Inflammatory macrophage treated with lipopolysaccharide for 1 hour (primary cell): Measurements from ENCODE around the gene RMI2.

Source experiments
- DNase-seq, 2 donors: peaks; one replicate each; pipeline ENCODE4 v3.0.0-alpha.2; 2020 to 2022

The RMI2 gene

GRCh38 chr16:11310634-11310977 lies 34.7 kb upstream of the RMI2 start:
- DNase-seq, result no peak

DNA sequence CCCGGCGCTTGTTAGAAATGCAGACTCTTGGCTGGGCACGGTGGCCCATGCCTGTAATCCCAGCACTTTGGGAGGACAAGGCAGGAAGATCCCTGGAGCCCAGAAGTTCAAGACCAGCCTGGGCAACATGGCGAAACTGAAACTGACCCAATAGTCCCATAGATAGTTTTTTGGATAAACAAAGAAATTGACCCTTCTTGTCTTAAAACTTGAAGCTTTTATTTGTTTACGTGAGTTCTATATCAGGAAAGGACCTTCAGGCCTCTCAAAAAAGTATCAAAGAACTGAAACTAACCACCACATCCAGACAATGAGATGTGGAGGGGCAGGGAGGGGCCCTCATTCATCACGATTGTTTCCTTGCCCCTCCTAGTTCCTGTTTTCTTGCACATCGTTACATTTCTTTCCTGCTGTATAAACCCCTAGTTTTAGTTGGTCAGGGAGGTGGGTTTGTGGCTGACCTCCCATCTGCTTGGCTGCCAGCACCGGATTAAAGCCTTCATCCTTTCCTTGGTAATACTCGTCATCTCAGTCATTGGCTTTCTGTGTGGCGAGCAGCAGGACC lies 34.2 kb upstream of the RMI2 start:
- DNase-seq, result peak; percentile 19 to 56

DNA sequence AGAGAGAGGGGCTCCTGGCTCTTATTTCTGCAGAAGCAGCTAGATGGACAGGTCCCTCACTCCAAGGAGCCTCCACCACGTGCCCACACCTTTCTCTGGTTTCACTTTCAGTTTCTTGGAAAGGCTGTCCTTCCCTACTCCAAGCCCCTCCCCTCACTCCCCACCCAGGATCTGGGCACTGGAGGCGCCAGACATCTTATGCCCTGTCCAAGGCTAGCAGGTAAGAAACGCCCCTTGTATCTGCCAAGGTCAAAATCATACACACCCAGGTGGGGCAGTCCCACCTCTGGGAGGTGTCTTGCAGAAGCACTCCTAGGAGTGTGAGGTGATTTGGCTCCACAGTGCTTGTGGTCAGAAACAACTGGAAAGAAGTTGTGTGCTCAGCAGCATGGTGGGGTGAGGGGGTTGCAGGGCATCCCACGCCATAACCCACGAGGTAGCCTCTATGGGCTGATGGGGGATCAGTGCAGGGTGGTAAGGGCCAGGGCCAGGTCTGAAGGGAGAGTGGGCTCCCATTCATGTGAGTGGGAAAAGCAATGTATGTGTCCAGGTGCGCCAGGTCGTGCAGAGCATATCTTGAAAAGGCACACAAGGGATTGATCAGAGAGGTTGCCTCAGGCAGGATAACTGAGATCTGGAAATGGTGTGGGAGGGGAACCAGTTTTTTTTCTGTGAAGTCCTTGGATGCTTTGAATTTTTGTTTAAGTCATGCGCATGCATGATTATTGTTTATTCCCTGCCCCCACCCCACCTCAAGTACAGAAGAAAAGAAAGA lies 32.4 kb upstream of the RMI2 start:
- DNase-seq, result no peak

DNA sequence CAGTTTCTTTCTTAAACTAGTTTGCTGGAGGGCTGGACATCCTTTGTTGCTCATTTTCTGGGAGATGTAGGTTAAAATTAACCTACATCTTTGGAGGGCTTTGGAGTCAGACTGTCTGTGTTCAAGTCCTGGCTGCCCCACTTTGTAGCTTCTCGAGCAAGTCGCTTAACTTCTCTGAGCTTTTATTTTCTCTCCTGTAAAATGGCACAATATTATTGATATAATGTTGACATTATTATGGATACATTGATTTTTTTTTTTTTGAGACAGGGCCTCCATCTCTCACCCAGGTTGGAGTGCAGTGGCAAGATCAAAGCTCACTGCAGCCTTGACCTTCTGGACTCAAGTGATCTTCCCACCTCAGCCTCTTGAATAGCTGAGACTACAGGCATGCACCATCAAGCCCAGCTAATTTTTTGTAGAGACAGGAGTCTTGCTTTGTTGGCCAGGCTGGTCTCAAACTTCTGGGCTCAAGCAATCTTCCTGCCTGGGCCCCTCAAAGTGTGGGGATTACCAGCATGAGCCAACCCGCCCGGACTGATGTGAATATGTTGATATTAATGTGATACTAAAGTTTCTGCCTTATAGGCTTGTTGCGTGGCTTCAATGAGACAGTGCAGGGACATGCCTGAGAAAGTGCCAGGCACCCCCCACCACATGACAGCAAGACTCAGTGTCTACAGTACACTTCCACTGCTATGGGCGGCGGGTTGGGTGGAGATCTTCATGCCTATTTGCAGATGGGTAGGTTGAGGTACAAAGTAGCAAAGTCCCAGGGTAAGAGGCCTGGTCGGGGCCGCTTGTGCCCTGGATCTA lies 31.6 kb upstream of the RMI2 start:
- no peak for DNase-seq

DNA sequence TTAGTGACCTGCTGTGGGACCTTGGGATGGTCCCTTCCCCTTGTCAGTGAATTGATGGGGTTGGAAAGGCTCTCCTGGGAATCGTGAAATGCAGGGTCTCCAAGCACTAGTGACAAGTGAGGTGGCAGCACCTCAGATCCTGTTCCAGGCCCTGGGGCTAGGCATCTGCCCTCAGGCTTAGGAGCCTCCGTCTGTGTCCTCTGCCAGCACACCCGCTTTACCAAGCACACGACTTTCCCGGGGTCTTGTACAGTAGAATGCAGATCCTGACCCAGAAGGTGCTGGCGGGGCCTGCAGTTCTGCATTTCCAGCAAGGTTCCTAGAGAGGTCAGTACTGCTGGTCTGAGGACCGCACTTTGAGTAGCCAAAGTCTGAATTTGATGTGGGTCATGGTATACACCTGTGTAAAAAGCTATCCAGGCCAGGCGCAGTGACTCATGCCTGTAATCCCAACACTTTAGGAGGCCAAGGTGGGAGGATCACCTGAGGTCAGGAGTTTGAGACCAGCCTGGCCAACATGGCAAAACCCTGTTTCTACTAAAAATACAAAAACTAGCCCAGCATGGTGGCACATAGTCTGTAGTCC lies 30.9 kb upstream of the RMI2 start:
- no peak for DNase-seq

- no peak for DNase-seq
These were observed 29.7 kb upstream of the RMI2 start for GRCh38 chr16:11315510-11315909.

DNA sequence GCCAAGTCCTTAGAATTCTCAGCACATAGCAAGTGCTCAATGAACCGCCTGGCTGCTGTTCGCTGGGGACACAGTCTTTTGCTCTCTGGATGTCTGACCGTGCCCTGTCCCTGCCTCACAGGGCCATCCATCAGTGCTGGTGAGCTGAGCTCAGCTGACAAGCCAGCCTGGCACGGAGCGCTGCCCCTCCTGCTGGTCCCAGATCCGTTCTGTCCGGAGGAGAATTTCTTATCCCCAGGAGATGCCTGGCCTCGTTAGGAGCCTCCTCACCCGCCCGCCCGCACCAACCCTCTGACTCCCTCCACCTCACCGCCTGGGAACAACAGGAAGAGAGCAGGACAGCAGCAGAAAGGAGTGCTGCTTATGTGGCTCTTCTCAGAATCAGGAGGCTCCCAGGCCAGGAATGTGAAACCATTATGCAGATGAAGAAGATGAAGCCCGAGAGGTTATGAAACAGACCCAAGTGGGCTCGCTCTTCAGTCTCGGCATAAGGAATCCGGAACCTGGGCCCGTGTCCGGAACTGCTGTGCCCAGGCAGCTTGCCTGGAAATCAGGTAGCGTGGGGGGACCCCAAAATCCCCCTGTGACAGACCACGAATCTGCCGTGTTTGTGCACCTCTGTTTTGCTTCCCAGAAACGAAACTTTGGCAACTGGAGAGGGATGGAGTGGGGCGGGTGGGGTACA lies 28.8 kb upstream of the RMI2 start:
- no peak for DNase-seq

GRCh38 chr16:11318817-11319216 lies 26.4 kb upstream of the RMI2 start:
- DNase-seq, result no peak

GRCh38 chr16:11319529-11320146 lies 25.6 kb upstream of the RMI2 start:
- no peak for DNase-seq

- DNase-seq, result no peak
These were observed 25.1 kb upstream of the RMI2 start for GRCh38 chr16:11320170-11320569.

GRCh38 chr16:11321662-11322061 lies 23.6 kb upstream of the RMI2 start:
- no peak for DNase-seq

DNA sequence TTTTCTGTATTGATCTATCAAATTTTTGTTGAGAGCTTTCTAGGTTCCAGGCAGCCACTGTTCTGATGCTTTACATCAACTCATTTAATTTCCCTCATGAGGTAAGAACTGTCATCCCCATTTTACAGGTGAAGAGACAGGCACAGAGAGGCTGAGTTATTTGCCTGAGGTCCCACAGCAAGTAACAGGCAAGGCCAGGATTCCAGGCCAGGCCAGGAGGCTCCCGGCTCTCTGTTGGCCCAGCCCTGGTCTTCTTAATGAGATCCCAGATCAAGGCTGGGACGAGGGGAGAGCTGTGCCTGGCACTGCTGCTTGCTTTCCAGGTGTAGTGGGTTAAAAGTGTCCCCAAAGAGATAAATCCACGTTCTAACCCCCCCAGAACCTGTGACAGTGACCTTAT lies 22.4 kb upstream of the RMI2 start:
- no peak for DNase-seq

DNA sequence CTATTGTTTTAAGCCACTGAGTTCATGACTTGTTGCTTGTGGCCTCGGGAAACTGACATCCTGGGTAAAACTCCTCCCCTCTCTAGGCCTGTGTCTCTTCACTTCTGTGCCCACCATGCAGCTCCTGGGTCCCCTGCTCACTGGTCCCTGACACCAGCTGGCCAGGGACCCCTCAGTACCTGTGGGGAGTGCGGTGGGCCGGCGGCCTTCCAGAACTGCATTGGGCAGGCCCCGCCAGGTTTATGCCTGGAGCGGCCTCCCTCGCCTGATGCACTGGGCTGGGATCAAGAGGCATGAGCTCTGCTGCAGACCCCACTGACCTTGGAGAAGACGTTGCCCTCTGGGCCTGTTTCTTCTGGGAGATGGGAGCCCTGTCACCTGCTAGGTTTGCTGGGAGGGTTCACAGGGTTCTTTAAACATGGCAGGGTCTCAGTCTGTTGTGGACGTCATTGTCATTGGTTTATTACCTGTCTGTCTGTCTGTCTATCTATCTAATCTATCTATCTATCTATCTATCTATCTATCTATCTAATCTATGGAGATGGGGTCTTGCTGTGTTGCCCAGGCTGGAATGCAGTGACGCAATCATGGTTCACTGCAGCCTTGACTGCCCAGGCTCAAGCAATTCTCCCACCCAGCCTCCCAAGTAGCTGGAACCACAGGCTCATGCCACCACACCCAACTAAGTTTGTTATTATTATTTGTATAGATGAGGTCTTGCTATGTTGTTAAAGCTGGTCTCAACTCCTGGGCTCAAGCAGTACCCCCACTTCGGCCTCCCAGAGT lies 21.5 kb upstream of the RMI2 start:
- DNase-seq, result no peak

DNA sequence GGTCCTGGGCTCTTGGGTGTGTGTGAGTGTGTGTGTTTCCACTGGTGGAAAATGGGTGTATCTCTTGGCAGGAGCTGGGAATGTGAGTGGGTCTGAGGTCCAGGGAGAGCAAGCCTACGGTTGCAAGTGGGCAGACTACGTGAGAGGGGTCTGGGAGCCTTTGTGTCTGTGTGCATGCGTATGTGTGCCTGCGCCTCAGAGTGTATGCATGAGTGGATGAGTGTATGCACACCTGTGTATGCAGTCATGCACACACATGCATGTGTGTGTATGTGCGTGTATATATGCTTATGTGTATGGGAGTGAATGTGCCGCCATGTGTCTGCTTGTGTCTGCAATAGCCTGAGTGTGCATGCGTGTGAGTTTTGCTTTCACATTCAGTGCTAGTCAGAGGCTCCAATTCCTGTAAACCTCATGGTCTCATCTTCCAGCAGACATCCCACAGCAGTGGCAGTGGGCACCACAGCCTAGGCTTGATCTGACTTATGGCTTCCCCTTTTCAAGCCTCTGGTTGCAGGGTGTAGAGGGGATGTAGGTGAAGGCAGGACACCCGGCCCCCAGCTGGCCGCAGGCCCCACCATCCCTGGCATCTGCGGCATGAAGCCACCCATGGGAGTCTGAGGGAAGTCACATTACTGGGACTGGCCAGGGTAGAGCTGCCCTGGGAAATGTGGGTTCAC lies 19.7 kb upstream of the RMI2 start:
- DNase-seq, result peak; percentile 26 to 41

DNA sequence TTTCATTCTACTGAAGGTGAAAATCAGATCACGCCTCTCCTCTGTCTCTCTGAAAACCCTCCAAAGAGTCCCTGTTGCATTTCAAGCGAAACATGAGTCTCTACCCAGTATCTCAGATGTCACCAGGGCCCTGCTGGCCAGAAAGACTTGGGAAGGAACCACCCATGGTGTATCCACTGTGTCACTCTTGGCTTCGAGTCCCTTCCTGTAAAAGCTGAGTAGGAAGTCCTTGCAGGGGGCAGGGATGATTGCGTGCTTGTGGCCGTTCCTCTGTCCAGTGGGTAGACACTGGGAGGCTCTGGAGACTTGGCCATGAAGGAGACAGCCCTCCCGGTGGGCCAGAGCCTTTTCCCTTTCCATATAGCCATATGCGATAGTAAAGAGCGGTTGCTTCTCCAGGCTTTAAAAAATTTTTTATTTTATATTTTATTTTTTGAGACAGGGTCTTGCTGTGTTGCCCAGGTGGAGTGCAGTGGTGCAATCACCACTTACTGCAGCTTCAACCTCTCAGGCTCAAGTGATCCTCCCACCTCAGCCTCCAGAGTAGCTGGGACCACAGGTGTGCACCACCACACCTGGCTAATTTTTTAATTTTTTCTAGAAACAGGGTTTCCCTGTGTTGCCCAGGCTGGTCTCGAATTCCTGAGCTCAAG lies 19.0 kb upstream of the RMI2 start:
- peak; percentile 61 to 65 for DNase-seq

- DNase-seq, result no peak
These were observed 18.5 kb upstream of the RMI2 start for GRCh38 chr16:11326737-11327276.

- DNase-seq, result no peak
These were observed 17.7 kb upstream of the RMI2 start for GRCh38 chr16:11327277-11328171.

- peak; percentile 84 to 90 for DNase-seq
These were observed 16.8 kb upstream of the RMI2 start for GRCh38 chr16:11328172-11329070.
